GM12878 (cell line): ENCODE measurements around the gene PCSK5.

Experiments
- BHLHE40 ChIP-seq, 2 experiments: fragments of 450-650 bp in 1 of 2; IDR thresholded peaks; 2 replicates each; pipeline ENCODE4 v1.6.1; 2011 to 2017; ENCODE audit warnings: low read depth in 2 of 2, borderline replicate concordance in 1 of 2, improper control_type of control experiment in 1 of 2, low read length in 1 of 2, mild to moderate bottlenecking in 1 of 2
- CHD2 ChIP-seq: IDR thresholded peaks from 2 replicates; pipeline ENCODE4 v1.6.1; 2011; ENCODE audit warnings: low read depth, low read length, improper control_type of control experiment, borderline replicate concordance
- CREB1 ChIP-seq: IDR thresholded peaks from 2 replicates; pipeline ENCODE4 v1.6.1; 2012; ENCODE audit warnings: low read depth, mild to moderate bottlenecking, inconsistent platforms
- FOS ChIP-seq: IDR thresholded peaks from 3 replicates; pipeline ENCODE4 v1.6.1; 2011; ENCODE audit warnings: borderline replicate concordance; ENCODE audit not compliant: insufficient read length; ENCODE audit errors: extremely low read depth
- MTA3 ChIP-seq: IDR thresholded peaks from 2 replicates; pipeline ENCODE4 v1.6.1; 2012; ENCODE audit warnings: low read length, inconsistent platforms, borderline replicate concordance
- NFIC ChIP-seq: IDR thresholded peaks from 2 replicates; pipeline ENCODE4 v1.6.1; 2012; ENCODE audit warnings: low read depth, mild to moderate bottlenecking, inconsistent platforms, low read length, moderate library complexity
- NRF1 ChIP-seq: conservative IDR thresholded peaks from 2 replicates; pipeline ENCODE4 v1.6.1; 2011; ENCODE audit warnings: mild to moderate bottlenecking, low read depth, low read length, improper control_type of control experiment
- POLR2A ChIP-seq: IDR thresholded peaks from 2 replicates; pipeline ENCODE4 v1.6.1; 2011; ENCODE audit warnings: low read depth, mild to moderate bottlenecking, low read length
- RFX5 ChIP-seq: IDR thresholded peaks from 2 replicates; pipeline ENCODE4 v1.6.1; 2011; ENCODE audit warnings: low read depth, low read length, improper control_type of control experiment
- TBL1XR1 ChIP-seq: IDR thresholded peaks from 2 replicates; pipeline ENCODE4 v1.6.1; 2012; ENCODE audit warnings: low read depth, low read length, improper control_type of control experiment
- TF ChIP-seq, protein P1 (sequence below), 3 experiments: IDR thresholded peaks in 2 of 3; conservative IDR thresholded peaks in 1 of 3; 2 replicates each; pipeline ENCODE4 v1.5.1; 2011; ENCODE audit warnings: low read depth in 3 of 3, low read length in 3 of 3, mild to moderate bottlenecking in 3 of 3, control low read depth in 2 of 3, moderate library complexity in 2 of 3, inconsistent platforms in 1 of 3, mixed read lengths in 1 of 3; ENCODE audit not compliant: control insufficient read depth in 2 of 3, insufficient read depth in 1 of 3; ENCODE audit errors: extremely low read depth in 1 of 3
- TF ChIP-seq, protein P2 (sequence below): IDR thresholded peaks from 2 replicates; pipeline ENCODE4 v1.6.1; 2012; ENCODE audit warnings: mild to moderate bottlenecking, low read depth, low read length
- TF ChIP-seq, protein P3 (sequence below): IDR thresholded peaks from 2 replicates; pipeline ENCODE4 v1.6.1; 2012; ENCODE audit warnings: low read length, inconsistent platforms
- TF ChIP-seq, protein P4 (sequence below): fragments of 450-650 bp; IDR thresholded peaks from 2 replicates; pipeline ENCODE4 v1.6.1; 2017; ENCODE audit warnings: mild to moderate bottlenecking, low read depth, inconsistent platforms; ENCODE audit not compliant: poor library complexity, severe bottlenecking

DNA sequence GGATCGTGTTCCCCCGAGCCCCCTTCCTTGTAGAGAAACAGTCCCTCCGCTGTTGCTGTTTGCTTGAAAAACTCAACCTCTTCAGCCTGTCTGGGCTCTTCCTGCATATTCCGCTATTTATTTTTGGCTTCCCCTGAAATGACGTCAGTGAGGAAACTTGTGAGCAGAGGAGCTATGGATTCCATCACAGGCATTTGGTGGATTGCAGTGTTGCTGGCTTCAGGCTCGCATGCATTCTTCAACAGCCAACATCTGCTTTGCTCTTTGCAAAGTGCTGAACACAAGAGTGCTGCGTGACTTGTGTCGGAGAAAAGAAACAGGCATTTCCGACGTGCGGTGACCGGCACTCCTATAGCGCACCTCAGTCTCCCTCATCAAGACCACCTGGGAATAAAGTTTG is 271.1 kb downstream of the PCSK5 start:
- TF ChIP-seq BHLHE40 (IDR thresholded peaks at IDR 0.05; ENCODE audit: borderline replicate concordance in 1 of 2, low read depth in 2 of 2, low read length in 1 of 2): no peak
- TF ChIP-seq NRF1: no peak
- TF ChIP-seq, protein P1, sequence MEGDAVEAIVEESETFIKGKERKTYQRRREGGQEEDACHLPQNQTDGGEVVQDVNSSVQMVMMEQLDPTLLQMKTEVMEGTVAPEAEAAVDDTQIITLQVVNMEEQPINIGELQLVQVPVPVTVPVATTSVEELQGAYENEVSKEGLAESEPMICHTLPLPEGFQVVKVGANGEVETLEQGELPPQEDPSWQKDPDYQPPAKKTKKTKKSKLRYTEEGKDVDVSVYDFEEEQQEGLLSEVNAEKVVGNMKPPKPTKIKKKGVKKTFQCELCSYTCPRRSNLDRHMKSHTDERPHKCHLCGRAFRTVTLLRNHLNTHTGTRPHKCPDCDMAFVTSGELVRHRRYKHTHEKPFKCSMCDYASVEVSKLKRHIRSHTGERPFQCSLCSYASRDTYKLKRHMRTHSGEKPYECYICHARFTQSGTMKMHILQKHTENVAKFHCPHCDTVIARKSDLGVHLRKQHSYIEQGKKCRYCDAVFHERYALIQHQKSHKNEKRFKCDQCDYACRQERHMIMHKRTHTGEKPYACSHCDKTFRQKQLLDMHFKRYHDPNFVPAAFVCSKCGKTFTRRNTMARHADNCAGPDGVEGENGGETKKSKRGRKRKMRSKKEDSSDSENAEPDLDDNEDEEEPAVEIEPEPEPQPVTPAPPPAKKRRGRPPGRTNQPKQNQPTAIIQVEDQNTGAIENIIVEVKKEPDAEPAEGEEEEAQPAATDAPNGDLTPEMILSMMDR (IDR thresholded peaks at IDR 0.05 in 2 of 3, conservative IDR thresholded peaks at IDR 0.05 in 1 of 3; ENCODE audit: control insufficient read depth in 2 of 3, extremely low read depth in 1 of 3, insufficient read depth in 1 of 3, low read depth in 3 of 3, low read length in 3 of 3): no peak
- no peak for TF ChIP-seq NFIC
- no peak for TF ChIP-seq POLR2A
- TF ChIP-seq, protein P2, sequence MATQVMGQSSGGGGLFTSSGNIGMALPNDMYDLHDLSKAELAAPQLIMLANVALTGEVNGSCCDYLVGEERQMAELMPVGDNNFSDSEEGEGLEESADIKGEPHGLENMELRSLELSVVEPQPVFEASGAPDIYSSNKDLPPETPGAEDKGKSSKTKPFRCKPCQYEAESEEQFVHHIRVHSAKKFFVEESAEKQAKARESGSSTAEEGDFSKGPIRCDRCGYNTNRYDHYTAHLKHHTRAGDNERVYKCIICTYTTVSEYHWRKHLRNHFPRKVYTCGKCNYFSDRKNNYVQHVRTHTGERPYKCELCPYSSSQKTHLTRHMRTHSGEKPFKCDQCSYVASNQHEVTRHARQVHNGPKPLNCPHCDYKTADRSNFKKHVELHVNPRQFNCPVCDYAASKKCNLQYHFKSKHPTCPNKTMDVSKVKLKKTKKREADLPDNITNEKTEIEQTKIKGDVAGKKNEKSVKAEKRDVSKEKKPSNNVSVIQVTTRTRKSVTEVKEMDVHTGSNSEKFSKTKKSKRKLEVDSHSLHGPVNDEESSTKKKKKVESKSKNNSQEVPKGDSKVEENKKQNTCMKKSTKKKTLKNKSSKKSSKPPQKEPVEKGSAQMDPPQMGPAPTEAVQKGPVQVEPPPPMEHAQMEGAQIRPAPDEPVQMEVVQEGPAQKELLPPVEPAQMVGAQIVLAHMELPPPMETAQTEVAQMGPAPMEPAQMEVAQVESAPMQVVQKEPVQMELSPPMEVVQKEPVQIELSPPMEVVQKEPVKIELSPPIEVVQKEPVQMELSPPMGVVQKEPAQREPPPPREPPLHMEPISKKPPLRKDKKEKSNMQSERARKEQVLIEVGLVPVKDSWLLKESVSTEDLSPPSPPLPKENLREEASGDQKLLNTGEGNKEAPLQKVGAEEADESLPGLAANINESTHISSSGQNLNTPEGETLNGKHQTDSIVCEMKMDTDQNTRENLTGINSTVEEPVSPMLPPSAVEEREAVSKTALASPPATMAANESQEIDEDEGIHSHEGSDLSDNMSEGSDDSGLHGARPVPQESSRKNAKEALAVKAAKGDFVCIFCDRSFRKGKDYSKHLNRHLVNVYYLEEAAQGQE: no peak
- no peak for TF ChIP-seq CREB1
- TF ChIP-seq TBL1XR1: no peak
- TF ChIP-seq, protein P3, sequence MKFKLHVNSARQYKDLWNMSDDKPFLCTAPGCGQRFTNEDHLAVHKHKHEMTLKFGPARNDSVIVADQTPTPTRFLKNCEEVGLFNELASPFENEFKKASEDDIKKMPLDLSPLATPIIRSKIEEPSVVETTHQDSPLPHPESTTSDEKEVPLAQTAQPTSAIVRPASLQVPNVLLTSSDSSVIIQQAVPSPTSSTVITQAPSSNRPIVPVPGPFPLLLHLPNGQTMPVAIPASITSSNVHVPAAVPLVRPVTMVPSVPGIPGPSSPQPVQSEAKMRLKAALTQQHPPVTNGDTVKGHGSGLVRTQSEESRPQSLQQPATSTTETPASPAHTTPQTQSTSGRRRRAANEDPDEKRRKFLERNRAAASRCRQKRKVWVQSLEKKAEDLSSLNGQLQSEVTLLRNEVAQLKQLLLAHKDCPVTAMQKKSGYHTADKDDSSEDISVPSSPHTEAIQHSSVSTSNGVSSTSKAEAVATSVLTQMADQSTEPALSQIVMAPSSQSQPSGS: no peak
- TF ChIP-seq FOS: no peak
- no peak for TF ChIP-seq RFX5
- no peak for TF ChIP-seq CHD2
- TF ChIP-seq, protein P4, sequence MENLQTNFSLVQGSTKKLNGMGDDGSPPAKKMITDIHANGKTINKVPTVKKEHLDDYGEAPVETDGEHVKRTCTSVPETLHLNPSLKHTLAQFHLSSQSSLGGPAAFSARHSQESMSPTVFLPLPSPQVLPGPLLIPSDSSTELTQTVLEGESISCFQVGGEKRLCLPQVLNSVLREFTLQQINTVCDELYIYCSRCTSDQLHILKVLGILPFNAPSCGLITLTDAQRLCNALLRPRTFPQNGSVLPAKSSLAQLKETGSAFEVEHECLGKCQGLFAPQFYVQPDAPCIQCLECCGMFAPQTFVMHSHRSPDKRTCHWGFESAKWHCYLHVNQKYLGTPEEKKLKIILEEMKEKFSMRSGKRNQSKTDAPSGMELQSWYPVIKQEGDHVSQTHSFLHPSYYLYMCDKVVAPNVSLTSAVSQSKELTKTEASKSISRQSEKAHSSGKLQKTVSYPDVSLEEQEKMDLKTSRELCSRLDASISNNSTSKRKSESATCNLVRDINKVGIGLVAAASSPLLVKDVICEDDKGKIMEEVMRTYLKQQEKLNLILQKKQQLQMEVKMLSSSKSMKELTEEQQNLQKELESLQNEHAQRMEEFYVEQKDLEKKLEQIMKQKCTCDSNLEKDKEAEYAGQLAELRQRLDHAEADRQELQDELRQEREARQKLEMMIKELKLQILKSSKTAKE: no peak
- no peak for TF ChIP-seq MTA3
